GM18861 (cell line): ENCODE results near the gene MARCHF3.
"Not testable (repeated sequence)": the region's sequence is repeated elsewhere in the genome, so short reads cannot be mapped to it uniquely, and the experiment has no call there.

Experiments used
- ATAC-seq: cut with Tn5 transposase; IDR thresholded peaks from one replicate; pipeline ENCODE4 v1.9.1; 2021; ENCODE audit not compliant: unreplicated experiment

The MARCHF3 gene

GRCh38 chr5:126878634-126879033 is 151.7 kb downstream of the MARCHF3 start:
- no peak for ATAC-seq

- ATAC-seq, result no peak
Measured at GRCh38 chr5:126878085-126878484, 152.3 kb downstream of the MARCHF3 start.

DNA sequence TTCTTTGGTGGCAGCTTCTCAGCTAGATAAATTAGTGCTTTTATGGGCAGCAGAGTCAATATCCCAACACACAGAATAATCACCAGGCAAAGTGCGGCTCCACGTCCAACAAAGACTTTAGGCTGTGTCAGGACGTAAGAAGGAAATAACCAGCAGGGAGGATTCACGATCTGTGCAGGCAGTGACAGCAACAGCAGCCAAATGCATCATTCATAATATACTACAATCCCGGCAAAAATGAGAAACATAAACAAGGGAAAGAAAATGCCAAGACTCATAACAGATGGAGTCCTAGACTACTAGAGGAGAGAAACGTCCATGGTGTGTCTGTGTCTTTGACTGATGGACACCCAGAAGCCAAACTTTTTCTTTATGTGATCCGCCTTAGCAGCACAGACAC is 152.8 kb downstream of the MARCHF3 start:
- no peak for ATAC-seq

- ATAC-seq, result no peak
Measured at GRCh38 chr5:126875303-126875785, 155.0 kb downstream of the MARCHF3 start.

DNA sequence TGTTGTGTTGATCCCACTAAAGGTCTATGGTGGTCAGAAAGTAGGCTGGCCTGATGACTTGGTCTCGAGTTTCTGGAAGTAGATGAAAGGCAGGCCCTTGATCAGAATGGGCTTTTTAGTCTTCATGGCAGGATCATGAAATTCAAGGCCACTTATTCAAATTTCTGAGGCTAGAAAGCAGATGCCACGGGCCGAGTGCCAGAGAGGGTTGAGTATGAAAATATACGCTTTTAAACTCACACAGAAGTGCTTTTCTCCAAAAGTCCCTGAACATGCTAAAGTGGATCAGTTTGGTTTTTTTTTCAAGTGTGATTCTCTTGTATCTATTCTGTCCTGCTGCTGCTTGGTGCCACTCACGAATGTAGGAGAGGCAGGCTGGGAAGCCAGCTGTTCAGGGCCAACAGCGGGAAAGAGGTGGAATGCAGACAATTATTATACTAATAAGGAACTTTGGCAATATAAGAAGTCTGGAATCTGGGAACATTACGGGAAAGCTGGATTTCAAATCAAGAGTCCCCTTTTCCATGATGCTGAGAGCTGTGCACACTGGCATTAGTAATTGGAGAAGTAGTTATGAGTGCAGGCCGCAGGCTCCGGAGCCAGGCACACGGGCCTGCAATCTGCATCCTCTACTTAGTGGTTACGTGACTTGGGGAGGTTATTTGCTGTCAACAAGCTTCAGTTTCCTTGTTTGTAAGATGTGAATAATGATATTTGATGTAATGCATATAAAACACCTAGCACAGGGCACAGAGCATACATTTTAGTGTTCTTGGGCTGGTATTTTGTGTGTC is 157.6 kb downstream of the MARCHF3 start:
- no peak for ATAC-seq

DNA sequence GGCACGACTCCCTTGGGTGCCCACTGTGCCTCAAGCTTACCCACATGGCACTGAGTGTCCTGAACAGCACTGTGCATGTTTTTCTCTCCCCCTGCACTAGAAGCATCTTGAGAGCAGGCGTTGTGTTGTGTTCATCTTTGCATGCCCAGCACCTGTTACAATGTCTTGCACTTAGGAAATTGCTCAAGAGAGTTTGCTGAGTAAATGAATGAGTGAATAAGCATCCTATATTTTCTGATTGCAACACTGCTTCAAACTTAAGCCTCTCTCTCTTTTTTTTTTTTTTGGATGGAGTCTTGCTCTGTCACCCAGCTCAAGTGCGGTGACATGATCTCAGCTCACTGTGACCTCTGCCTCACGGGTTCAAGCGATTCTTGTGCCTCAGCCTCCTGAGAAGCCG is 158.9 kb downstream of the MARCHF3 start:
- no peak for ATAC-seq

DNA sequence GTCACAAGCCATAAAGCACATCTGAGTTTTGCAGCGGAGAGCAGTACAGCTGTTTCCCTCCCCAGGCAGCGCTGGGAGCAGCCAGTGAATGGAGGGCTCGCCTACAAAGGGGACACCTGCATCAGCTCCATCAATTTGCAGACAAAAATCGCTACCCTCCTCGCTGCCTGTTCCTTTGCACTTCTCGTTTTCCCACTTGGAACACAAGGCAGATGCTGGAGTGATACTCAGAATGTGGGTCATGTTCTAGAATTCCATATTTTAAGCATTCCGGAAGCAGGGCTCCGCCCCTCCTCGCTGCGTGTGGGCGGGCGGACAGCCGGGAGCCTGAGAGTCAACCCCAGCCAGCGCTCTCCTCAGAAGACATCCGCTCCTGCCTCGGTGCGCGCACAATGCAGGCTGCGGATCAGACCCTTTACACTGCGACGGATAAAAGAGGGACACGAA is 161.3 kb downstream of the MARCHF3 start:
- ATAC-seq, result peak; percentile 59

- no peak for ATAC-seq
Measured at GRCh38 chr5:126868338-126869004, 161.9 kb downstream of the MARCHF3 start.

GRCh38 chr5:126866851-126867636 is 163.3 kb downstream of the MARCHF3 start:
- ATAC-seq, result no peak

GRCh38 chr5:126865299-126865698 is 165.1 kb downstream of the MARCHF3 start:
- ATAC-seq, result no peak

DNA sequence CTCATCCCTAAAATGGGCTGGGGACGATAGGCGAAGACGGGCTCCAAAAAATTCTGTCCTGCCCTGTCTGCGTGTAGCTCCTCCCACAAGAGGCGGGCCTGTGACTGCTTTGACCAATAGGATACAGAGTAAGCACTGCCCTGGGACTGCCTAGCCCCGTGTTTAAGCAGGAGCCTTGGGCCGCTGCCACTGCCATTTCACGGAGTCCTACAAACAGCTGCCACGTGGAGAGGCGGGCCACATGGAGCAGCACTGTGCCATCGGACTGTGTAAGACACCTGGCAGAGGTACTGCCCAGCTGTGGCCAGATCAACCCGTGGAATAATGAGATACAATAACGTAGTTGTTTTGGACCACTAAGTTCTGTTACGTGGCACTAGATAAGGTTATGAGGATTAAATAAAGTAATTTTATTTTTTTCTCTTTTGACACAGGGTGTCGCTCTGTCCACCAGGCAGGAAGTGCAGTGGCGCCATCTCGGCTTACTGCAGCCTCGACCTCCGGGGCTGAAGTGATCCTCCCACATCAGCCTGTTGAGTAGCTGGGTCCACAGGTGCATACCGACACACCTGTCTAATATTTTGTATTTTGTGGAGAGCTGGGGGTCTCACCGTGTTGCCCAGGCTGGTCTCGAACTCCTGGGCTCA is 166.2 kb downstream of the MARCHF3 start:
- ATAC-seq, result no peak

DNA sequence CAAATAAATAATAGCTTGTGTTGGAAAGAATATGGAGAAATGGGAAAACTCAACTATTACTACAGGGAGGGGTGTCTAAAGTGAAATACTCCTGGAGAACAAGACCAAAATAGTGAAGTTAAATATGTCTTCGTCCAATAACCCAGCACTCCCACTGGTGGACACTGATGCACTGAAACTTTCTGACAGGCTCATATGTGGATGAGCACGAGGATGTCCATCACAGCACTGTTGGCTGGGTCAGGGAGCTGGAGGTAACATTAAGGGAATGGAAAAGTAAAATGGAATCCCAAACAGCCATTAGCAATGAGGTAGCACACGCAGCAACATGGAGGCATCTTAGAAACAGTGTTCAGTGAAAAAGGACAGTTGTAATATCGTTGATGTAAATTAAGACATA is 167.0 kb downstream of the MARCHF3 start:
- no peak for ATAC-seq

GRCh38 chr5:126858441-126858840 is 171.9 kb downstream of the MARCHF3 start:
- ATAC-seq, result no peak

DNA sequence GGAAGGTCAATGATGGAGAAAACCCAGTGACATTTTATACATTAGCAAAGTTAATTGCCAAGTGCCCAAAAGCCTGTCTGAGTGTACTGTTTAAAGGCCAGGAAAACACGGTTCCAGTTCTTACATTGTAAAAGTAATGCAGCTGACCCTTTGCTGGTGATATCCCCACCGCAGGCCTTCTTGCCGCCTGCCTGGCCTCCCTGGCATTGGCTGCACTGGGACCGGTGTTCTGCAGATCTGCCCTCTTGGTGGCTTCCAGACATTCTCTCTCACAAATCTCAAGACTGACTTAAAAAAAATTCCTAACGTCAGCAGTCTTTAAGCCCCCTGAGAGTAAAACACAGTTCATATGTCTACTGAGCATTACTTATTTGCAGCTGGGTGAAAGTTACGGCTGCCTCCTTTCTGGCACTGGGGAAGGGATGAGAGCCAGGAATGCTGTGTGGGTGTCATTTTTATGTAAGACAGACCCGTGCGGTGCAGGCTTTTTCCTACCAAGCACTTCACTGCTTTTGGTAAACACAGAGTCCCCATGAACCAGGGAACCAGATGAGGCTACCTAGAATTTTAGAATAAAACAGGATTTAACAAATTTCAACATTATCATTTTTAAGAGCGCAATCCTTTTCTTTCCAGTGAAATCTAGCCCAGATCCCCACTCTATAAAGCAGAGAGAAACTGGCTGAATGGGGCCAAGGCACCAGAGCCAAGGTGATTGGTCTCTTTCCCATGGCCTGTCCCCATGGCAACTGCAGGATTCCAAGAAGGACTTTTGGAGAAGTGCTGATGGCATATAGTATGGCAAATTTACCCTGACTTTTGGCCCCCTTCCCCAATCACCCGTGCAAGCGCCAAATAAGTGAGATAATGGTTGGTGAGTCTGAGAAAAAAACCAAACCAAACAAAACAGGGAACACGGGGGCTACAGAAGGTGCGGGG is 172.6 kb downstream of the MARCHF3 start:
- no peak for ATAC-seq

- no peak for ATAC-seq
Measured at GRCh38 chr5:126855266-126855665, 175.1 kb downstream of the MARCHF3 start.

- no peak for ATAC-seq
Measured at GRCh38 chr5:126854526-126855110, 175.7 kb downstream of the MARCHF3 start.

- ATAC-seq, result not testable (repeated sequence)
Measured at GRCh38 chr5:126853541-126854307, 176.6 kb downstream of the MARCHF3 start.

DNA sequence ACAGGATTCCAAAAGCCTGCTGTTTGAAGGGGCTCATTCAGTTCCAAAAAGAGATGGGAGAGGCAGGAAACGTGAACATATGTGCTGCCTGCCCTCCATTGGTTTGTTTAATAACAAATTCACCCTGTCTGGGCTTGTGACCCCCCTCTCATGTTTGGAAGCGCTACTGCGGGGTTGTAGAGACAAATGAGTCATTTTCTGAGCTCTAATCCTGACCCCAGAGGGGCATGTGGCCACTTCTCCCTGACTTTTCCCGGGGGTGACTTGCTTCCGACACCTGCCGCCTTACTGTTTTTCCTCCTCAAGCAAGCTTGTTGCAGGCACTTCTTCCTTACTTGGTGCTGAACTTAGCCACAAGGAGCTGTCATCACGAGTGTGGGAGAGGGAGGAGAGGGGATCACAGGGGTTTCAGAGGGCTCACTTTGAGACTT is 177.5 kb downstream of the MARCHF3 start:
- ATAC-seq, result no peak

DNA sequence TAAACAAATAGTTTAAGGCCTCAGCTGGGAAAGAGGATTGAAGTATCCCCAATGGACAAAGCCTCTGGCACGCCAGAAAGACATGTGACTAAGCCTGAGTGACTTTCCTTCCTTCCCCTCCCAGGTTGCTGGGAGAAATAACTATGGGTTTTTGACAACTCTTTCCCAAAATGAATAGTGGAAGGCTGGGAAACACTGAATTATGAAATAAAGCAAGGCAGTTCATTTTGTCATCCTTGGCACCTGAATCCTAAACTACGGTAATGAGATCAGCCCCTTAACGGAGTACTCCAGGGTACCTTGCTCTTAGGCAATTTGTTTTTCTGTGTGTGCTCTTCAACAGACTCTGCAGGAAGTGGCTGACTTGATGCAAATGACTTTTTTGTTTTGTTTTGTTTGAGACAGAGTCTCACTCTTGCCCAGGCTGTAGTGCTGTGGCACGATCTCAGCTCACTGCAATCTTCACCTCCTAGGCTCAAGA is 178.2 kb downstream of the MARCHF3 start:
- peak; percentile 89 for ATAC-seq
